Measurements from ENCODE around the gene FLT3. TPM values are rescaled to one million over a fixed set of nuclear protein-coding genes. Genes with fewer than 3 reads are reported as not detected.

Gene FLT3
- total and polyA plus RNA-seq, 10 of the 15 experiments (the other 5 are each of a cell fraction or from before 2014, with no cell fraction given): 0.04 to 0.19 (median 0.11) TPM; not detected in 1

GRCh38 chr13:28047757-28048388, 52.5 kb downstream of the FLT3 start (continued):
- TF ChIP-seq NKRF (conservative IDR thresholded peaks at IDR 0.05) (no peak), BRCA1 (IDR thresholded peaks at IDR 0.05; ENCODE audit: low read depth, low read length) (no peak), HDGF (IDR thresholded peaks at IDR 0.05) (no peak), E2F4 (IDR thresholded peaks at IDR 0.05; ENCODE audit: low read depth, low read length) (no peak), CBFB (IDR thresholded peaks at IDR 0.05; ENCODE audit: low read depth) (0 out of 2 replicates have a peak, but pooled peaks have one; percentile 18), SMAD1 (IDR thresholded peaks at IDR 0.05; ENCODE audit: low read depth, partially characterized antibody) (no peak), MYB (IDR thresholded peaks at IDR 0.05; ENCODE audit: borderline replicate concordance, low read depth, low read length) (no peak)

DNA sequence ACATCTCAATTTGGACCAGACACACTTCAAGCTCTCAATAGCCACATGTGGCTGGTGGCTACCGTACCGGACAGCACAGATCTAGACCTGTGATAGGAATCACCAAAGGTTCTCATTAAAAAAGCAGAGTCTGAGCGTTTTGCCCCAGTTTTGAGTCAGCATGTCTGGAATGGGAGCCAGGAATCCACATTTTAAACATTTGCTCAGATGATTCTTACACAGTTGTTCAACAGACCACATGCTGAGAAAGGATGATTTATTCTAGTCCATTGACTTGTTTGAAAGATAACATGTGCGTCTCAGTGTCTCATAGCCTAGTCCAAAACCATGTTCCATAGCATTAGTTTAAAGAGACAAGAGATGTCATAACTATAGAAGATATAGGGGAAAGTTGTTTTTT, 53.4 kb downstream of the FLT3 start:
- no peaks in the 10 kb centered on the region for H3K79me2 ChIP-seq (ENCODE audit: control insufficient read depth, insufficient read depth, low read length)
- no peak overlapping the region for H3K4me3 ChIP-seq
- no peak for ATAC-seq
- H3K27ac ChIP-seq (ENCODE audit: control insufficient read depth, insufficient read depth): peak overlapping the region; percentile 88
- no TSS peak for BruUV-seq (replicated peaks)
- H3K4me2 ChIP-seq (ENCODE audit: control insufficient read depth, insufficient read depth): no peak overlapping the region
- no peak overlapping the region for H2AFZ ChIP-seq (ENCODE audit: control insufficient read depth, low read depth, low read length)
- POLR2A ChIA-PET: no interaction called here
- peaks cover 45% of the 10 kb centered on the region for H3K4me1 ChIP-seq (ENCODE audit: control insufficient read depth, insufficient read depth, low read length)
- intact Hi-C loops (cut with micrococcal nuclease; ENCODE audit: unreplicated experiment) (loop anchor here (10.0 kb wide), 1 partner anchor 218 kb away; no protein-coding TSS in a partner anchor), in situ Hi-C loops (cut with MboI) (no loop called here)
- H4K20me1 ChIP-seq (ENCODE audit: control insufficient read depth, insufficient read depth): no peaks in the 10 kb centered on the region
- TF ChIP-seq, protein P1, sequence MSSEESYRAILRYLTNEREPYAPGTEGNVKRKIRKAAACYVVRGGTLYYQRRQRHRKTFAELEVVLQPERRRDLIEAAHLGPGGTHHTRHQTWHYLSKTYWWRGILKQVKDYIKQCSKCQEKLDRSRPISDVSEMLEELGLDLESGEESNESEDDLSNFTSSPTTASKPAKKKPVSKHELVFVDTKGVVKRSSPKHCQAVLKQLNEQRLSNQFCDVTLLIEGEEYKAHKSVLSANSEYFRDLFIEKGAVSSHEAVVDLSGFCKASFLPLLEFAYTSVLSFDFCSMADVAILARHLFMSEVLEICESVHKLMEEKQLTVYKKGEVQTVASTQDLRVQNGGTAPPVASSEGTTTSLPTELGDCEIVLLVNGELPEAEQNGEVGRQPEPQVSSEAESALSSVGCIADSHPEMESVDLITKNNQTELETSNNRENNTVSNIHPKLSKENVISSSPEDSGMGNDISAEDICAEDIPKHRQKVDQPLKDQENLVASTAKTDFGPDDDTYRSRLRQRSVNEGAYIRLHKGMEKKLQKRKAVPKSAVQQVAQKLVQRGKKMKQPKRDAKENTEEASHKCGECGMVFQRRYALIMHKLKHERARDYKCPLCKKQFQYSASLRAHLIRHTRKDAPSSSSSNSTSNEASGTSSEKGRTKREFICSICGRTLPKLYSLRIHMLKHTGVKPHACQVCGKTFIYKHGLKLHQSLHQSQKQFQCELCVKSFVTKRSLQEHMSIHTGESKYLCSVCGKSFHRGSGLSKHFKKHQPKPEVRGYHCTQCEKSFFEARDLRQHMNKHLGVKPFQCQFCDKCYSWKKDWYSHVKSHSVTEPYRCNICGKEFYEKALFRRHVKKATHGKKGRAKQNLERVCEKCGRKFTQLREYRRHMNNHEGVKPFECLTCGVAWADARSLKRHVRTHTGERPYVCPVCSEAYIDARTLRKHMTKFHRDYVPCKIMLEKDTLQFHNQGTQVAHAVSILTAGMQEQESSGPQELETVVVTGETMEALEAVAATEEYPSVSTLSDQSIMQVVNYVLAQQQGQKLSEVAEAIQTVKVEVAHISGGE (CRISPR knock-in tag; IDR thresholded peaks at IDR 0.05): no peak
- TF ChIP-seq MTA2 (IDR thresholded peaks at IDR 0.05; ENCODE audit: low read depth) (no peak), NFYB (IDR thresholded peaks at IDR 0.05; ENCODE audit: insufficient read depth, low read depth, low read length) (no peak), KLF5 (IDR thresholded peaks at IDR 0.05; ENCODE audit: partially characterized antibody) (no peak), SMAD5 (IDR thresholded peaks at IDR 0.05; ENCODE audit: low read depth) (no peak), RUNX3 (IDR thresholded peaks at IDR 0.05; ENCODE audit: low read length) (no peak), SPI1 (IDR thresholded peaks at IDR 0.05; ENCODE audit: borderline replicate concordance, insufficient read depth, low read depth, low read length) (no peak), ZNF207 (IDR thresholded peaks at IDR 0.05; ENCODE audit: borderline replicate concordance) (no peak), RELA (IDR thresholded peaks at IDR 0.05; ENCODE audit: borderline replicate concordance, partially characterized antibody) (no peak), JUNB (IDR thresholded peaks at IDR 0.05) (no peak)
- no peak for FAIRE-seq
- H3K9ac ChIP-seq (ENCODE audit: control insufficient read depth, insufficient read depth, low read length): no peak overlapping the region
- H3K36me3 ChIP-seq (ENCODE audit: control insufficient read depth in 2 of 2, insufficient read depth in 2 of 2, low read length in 1 of 2): no peaks in the 10 kb centered on the region
- RAD21 ChIA-PET (ENCODE audit: unreplicated experiment): no interaction called here
- no peaks in the 10 kb centered on the region for H3K27me3 ChIP-seq (replicated peaks in 1 of 2; ENCODE audit: control insufficient read depth in 2 of 2, insufficient read depth in 2 of 2, low read length in 1 of 2)
- SMC1A ChIA-PET (ENCODE audit: uncharacterized antibody, unreplicated experiment): interaction anchor here (0.6 to 1.2 kb wide), 2 partner anchors 10 to 14 kb away, joined by 4 read pairs; no protein-coding TSS in a partner anchor
- H3K9me3 ChIP-seq (replicated peaks; ENCODE audit: control insufficient read depth, insufficient read depth, low read length): no peaks in the 10 kb centered on the region; the same call in 2 of the 3 replicates
- CTCF ChIA-PET: no interaction called here
- WGBS (ENCODE audit: insufficient coverage, insufficient replicate concordance, low lambda C conversion rate, missing lambda C conversion rate): 33% methylated on average over 4 of the region's 4 CpGs
- DNase-seq (ENCODE audit: low read depth, low spot score): no peak
